Hematopoietic multipotent progenitor cell treated with erythropoietin and hydrocortisone succinate and interleukin-3 and kit ligand, for 4 days (in vitro differentiated cells): ENCODE data around the gene AACS.

Source experiments
- DNase-seq: peaks from one replicate; pipeline ENCODE4 v3.0.0-alpha.2; 2015

Gene AACS

DNA sequence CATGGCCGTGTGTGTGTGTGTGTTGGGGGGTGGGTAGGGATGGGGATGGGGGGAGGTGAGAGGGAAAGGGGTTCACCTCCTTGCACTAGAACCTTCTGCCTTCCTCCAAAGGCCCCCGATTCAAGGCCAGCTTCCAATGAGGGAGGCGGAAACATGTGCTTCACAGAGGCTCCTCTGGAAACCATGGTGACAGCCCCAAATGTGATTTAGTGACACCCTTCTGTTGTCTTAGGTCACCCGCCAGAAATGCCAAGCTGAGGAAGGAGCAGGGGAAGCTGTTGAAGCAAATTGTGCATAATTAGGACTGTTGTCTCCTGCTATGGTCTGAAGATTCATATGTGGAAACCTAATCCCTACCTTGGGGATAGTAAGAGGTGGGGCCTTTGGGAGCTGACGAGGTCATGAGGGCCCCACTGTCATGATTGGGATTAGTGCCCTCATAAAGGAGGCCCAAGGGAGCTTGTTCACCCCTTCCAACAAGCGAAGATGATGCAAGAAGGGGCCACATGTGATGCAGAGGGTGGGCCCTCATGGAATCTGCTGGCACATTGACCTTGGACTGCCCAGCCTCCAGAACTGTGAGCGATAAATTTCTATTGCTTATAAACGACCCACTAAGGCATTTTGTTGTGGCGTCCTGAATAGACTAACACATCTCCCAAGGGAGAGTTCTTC, 95.2 kb downstream of the AACS start:
- no peak for DNase-seq

DNA sequence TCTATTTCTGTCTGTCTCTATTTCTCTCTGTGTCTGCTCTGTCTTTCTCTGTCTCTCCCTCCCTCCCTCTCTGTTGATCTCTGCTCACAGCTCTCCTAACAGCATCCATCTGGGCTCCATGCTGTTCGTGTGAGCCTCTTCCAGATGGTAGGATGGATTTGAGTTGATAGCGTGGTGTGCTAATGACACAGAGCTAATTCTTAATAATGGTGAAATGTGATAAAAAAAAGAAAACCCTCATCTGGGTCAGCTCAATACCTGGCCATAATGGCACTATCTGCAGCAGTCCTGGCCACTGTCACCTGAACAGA, 96.4 kb downstream of the AACS start:
- DNase-seq: no peak

DNA sequence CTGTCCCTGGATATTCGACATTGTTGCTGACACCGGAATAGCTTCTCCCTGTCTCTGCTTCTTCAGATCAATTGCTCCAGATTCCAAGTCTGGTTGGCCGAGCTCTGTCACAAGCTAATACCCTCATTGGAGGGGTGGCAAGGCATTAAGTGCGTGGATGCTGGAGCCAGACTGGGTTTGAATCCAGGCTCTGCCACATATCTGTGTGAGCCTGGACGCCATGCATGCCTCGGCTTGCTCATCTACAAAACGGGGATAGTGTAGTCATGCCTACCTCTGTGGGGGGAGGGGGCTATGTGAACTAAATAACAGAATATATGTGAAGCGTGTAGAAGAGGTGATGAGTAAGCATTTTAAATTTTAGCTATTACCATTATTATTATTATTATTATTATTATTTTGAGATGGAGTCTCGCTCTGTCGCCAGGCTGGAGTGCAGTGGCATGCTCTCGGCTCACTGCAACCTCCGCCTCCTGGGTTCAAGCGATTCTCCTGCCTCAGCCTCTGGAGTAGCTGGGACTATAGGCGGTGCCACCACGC, 97.3 kb downstream of the AACS start:
- no peak for DNase-seq

DNA sequence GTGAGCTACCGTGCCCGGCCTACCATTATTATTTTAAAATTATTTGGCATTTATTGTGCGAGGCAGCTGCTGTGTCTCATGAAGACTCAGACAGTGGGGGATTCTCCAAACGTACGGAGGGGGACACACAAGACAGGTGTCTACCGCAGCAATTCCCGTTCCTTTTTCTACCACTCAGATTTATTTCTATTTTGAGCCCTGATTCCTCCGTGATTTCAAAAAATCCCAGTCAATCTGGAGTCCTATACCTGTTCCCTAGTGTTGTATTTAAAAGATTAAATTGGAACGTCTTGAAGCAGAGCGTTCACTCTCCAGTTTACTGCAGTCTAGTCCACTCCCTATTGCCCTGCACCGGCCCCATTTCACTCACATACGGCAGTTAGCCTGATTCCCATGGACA, 97.9 kb downstream of the AACS start:
- no peak for DNase-seq

DNA sequence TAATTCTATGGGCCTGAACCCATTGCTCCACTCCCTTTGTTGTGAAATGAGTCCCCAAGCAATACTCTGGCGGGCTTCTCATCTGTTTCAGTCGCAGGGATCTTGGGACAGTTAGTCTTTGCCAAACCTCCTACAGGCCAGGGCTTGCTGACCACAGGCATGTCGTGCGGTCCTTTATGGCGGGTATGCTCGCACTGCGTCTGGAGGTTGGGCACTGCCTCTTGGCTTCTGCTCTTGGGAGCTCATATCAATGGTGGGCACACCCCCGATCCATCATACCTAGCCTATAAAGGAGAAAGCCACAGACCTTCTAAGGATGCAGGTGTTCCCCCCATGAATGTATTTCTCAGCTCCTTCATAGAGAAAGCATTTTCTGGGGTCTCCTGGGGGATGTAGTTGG, 99.3 kb downstream of the AACS start:
- no peak for DNase-seq

DNA sequence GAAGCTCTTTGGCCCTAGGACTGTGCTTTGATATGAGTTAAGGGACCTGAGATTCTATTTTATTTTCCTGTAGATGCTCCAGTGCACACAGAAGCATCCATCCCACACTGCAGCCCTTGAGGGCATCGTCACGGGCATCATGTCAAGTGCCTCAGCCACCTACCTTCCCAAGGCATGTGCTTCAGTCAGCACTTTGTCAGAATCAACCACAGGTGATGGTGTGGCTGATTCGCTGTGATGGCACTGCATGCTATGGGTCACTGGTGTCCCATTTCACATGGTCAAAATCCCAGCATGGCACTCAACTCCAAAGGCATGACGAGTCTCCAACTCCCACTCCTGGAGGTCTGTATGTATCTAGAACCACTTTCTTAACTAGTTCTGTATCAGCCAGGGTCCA, 100.8 kb downstream of the AACS start:
- no peak for DNase-seq

DNA sequence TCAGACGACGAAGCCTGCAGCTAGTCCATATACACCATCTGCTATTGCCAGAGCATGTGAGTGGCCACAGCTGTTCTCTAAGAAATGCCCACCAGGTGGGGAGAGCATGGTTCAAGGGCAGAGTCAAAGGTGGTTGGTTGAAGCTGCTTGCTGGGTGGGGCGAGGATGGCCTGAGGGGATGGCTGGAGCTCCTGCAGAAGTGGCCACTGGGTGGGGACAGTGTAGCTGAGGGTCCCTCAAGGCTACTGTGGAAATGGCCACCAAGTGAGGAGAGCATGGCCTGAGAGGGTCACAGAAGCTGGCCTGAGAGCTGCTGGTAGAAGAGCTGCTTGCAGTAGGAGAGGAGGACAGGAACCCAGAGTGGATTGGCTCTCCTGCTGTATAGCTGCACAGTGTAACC, 102.4 kb downstream of the AACS start:
- no peak for DNase-seq

DNA sequence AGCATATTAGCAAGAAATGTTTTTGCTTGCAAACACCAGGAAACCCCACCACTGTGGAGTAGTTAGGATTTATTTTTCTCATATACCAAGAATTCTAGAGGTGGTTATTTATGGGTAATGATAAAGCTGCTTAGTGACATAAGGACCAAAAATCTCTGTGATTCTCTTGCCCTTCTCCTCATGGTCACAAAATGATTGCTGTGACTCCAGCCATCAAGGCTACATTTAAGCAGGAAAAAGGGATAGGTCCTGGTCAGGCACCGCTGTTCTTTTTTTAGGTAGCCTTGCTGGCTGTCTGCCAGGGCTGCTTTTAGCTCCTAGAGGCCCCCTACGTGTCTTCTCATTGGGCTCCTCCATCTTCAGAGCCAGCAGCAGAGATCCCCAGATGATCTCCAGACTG, 104.2 kb downstream of the AACS start:
- no peak for DNase-seq

DNA sequence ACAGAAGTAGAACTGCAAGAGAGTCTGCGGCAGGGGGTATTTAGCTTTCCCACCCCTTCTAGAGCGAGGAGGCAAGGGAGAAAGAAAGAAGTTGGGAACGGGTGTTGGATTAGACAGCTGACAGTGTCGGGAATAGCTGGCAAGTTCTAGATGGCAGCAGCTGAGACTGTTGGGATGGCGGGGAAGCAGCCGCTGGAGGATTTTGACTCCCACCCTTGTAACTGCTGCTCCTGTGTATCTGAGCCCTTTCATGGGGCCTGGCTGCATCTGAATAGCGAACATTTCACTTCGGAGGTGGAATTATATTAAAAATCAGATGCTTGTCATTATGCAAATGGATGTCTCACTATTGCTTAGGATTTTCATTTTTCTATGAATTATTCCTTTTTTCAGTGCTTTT, 104.6 kb downstream of the AACS start:
- DNase-seq: no peak

DNA sequence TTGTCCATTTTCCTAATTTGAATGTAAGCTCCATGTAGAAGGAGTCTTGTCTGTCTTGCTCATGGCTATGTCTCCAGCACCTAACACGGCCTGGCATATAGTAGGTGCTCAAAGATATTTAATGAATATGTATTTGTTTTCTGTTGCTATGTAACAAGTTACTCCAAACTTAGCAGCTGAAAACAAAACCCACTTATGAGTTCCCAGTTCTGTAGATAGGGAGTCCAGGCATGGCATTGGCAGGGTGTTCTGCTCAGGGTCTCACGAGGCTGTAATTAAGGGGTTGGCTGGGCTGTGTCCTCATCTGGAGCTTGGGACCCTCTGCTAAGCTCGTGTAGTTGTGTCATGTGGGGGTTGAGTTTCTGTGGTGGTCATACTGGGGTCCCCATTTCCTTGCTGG, 106.0 kb downstream of the AACS start:
- DNase-seq: no peak

DNA sequence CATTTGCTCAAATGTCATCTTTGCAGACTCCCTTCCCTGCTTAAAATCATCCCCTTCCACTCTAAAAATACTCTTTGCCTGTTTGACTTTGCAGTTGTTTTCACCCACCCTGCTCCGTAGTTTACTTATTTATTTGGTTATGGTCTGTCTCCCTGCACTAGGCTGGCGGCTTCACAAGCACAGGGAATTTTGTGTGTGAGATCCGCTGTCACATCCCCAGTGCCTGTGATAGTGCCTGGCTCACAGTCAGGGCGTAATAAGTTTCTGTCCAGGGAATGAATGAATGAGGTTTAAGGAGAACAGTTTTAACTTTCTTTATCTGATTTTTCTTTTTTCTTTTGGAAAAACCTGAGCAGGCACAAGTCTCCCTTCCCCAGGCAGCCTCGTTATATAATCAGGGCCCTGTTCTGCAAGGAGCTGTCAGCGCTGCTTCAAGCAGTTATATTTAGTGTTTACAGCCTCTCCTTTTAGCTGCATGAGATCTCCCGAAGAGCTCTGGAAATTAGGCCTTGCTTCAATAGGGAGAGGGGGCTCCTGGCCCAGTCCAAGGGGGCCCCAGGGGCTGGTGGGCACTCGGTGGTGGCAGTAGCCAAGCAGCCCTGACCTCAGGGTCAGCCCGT, 107.1 kb downstream of the AACS start:
- no peak for DNase-seq

DNA sequence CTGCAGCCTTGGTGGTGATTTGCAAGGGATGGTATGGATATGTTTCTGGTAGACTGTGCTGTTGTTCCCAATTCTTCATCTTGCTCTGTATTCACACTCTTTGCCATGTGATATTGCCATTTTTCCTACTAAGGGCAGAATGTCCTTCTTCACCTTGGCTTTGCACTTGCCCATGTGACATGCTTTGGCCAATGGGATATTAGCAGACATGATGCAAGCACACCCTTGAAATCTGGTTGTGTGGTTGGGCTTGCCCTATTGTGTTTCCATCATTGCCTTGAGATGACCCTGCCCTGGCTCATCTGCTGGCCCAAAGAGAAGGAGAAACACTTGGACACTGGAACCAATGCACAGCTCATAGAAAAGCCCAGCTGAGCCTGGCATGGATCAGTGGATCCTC, 110.3 kb downstream of the AACS start:
- no peak for DNase-seq

DNA sequence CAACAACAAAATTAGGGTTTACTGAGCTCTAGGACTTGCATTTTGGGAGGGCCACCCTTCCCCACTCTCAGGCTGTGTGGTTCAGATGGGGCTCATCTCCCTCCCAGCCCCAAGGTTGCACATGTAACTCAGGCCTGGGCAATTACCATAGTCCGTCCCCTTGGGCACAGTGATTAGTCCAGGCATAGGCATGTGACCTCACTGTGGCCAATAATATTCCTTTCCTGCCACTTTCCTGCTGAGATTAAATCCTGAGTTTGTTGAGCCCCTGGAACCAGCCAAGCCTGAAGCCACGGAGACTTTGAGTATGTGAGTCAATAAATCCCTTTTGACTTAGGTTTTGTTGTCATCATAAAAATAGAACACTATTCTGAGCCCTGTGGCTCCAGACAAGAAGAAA, 113.0 kb downstream of the AACS start:
- DNase-seq: no peak

DNA sequence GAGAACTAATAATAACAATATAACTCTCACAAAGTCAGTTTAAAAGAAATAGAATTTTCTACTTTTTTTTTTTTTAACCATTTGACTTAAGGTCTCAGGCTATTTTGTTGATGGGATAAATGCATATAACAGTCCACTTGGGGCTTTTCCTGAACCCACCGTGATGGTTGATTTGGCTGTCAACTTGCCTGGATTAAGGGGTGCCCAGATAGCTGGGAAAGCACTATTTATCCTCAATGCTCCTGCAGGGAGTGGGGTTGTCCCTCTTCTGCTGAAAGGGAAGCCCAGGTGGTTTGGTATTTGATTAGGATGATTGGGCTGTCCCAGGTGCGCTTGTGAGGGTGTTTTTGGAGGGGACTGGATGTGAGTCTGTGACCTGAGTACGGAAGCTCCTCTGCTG, 114.9 kb downstream of the AACS start:
- DNase-seq: no peak

DNA sequence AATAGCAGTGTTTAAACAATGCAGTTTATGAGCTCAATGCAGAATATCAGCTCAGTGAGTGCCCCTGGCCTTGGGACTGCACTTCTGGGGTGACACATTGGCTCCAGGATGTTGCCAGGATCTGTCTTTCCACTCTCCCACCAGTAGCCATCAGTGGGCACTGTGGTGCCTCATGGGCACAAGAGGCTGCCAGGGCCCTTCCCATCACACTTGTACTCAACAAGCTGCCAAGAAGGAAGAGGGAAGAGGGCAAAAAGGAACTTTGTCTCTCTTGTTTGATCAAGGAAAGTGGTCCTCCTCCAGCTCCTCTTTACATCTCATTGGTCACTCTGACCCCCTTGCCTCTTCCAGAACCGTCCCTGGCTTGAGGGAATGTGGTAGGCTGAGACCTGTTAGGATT, 115.9 kb downstream of the AACS start:
- no peak for DNase-seq

DNA sequence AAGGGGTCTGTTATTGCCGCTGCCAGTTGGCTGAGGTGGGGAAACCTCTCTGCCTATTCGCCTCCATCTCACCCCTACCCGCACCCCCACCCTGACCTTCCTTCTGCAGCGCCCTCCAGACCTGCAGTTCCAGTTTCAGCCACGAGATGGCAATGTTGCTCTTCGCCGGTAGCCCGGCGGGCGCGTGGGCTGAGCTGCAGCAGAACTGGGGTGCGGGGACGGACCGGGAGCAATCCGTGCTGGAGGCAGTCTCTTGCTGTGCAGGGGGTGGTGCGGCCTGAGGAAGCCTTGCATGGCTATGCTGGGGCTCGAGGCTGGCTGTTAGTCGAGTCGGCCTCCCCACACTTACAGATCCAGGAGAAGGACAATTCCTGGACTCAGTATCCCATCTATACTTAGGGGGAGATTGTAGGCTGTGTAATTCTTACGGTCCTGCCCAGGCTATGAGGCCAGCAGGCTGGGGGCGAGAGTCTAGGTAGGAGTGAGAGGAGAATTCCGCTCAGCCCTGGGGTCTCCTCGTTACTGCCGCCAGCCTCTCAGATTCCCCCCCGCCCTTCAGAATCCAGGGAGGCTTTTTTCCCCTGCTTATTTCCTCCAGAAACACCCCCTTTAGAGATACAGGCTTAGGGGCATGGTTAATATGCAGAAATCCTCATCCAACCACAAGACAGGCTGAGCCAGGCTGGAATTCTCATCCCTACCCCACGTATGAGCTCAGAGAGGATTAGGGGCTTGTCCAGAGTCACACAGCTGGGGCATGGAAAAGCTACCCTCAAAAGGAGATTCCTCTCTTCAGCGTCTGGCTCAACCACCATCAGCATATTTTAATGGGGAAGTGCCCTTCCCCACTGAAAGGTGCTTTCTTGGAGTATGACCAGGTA, 118.2 kb downstream of the AACS start:
- peak; percentile 88 for DNase-seq

DNA sequence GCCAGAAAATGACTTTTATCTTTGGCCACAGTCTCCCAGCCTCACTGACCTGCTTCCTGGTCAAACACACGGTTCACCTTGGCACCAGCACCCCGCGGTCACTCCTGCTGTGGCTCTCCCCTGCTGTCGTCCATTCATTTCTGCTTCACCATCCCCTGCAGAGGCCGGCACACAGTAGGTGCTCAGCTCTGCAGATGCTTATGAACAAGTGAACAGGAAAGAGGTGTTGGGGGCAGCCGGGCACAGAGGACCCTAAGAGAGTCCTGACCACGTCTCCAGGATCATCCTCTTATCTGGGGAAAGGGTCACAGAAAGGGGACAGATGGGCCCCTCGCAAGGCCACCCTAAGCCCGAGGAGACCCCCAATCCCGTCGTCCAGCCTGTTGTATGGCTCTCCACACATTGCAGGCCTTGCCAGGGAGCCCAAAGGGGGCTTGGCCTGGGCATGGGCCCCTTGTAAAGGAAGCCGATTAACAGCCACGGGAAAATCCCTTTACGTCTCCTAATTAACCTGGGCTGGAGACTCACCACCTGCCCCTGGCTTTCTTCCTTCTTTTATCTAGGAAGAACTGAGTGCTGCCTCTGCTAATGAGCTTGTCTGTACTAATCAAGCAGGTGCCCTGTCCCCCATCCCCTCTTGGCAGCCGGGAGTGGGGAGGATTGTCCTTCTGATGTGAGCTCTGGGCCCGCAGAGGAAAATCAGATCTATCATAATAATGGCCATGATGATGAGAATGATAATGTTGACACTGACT, 119.2 kb downstream of the AACS start:
- DNase-seq: no peak

DNA sequence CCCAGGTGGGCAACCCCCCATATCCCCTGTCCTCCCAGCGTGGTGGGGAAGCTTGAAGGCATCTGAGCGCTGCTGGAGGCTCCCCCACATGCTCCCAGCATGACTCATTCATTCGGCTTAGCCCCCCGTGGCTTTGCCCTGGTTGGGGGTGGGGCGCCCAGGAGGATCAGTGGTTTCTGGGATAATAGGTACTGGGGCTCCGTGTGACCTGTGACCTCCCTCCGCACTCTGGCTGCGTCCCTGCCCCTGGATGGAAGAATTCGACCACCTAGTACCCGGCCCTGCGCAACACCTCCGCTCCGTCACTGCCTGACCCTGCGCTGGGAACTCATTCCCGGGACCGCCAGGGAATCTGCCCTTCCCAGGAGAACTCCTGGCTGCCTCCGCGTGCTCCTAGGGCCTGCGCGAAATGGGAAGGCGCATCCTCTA, 120.1 kb downstream of the AACS start:
- no peak for DNase-seq

DNA sequence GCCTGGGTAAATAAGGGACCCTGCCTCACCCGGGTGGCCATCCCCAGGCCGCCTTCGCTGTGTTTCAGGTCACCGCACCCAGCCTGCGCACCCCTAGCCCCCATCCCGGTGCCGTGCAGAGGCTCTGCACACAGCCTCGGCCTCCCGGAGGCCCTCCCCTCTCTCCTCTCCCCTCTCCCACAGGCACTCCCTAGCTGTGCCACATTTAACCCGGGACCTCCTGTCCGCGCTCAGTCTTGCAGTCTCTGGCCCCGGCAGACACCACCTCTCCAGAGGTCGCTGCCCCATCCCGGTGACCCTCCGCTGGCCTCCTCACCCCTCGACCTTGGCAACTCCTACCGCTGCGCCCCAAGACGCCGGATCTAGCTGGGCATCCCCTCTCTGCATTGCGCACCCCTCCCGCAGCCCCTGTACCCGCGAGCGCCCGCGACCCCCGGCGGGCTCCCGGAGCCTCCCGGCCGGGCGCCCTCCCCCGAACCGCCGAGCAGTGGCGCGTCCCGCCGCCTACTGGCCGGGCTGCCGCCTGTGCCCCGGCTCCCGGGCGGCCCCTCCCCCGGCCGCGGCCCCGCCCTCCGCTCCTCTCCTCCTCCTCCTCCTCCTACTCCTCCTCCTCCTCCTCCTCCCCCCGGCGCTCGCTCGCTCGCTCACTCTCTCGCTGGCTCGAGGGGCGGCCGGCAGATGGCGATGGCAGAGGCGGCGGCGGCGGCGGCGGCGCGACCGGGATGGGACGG, 120.7 kb downstream of the AACS start, which contains the start of gene TMEM132B:
TSS of gene TMEM132B (plus strand) at position 647 of the 731 bp plus-strand sequence.
- DNase-seq: peak; percentile 87

DNA sequence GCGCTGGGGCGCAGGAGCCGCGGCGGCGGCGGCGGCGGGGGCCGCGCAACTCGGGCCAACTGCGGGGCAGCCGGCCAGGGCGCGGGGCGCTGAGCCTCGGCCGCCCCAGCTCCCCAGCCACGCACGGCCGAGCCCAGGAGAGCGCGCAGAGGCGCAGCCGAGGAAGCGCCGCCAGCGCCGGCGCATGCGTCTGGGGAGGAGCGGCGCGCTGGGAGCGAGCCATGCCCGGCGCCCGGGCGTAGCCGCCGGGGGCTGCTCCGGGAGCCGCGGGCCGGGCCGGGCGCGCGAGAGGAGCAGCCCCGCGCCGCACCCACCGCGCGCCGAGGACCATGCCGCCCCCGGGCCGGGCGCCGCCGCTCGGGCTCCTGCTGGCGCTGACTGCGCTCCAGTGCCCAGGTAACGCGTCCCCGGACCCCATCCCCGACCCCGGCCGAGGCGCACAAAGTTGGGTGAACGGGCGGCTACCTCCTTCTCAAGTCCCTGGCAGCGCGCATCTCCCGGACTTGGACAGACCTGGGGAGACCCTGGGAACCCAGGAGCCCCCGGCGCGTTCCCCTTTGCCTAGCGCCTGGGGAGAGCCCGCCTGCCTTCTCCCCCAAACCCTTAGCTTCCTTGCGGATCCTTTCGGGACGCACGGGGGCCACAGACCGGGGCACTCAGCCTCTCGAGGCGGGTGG, 121.4 kb downstream of the AACS start:
- no peak for DNase-seq

DNA sequence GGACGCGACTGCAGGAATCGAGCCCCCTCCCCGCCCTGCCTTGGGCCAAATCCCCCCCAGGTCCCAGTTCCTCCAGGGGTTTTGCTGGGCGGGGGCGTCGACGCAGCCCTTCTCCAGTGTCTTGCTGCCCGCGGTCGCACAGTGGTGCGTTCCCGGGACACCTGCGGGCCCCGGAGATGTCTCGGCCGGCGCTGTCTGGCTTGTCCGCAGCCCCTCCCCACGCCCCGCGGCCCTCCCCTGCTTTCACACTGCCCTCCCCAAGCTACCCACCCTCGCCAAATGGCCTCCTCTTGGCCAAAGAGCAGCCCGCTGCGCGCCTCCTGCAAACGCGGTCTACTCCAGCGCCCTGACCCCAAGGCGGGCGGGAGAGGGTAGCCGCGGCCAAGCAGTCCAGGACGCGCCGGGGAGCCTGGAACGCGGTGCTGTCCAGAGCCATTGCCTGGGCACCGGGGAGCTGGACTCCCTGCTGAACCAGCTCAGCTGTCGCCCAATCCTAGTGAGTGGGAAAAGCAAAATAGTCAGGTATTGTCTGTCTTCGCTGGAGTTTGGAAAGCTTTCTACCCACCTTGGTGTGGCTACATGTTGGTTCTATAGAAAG, 122.0 kb downstream of the AACS start:
- DNase-seq: no peak
